Inferior parietal cortex (tissue), 1 donor: Measurements from ENCODE around the gene APBB2.

Experiments
- DNase-seq: peaks from one replicate; pipeline ENCODE4 v3.0.0-alpha.2; 2016; ENCODE audit errors: extremely low spot score

The APBB2 gene

DNA sequence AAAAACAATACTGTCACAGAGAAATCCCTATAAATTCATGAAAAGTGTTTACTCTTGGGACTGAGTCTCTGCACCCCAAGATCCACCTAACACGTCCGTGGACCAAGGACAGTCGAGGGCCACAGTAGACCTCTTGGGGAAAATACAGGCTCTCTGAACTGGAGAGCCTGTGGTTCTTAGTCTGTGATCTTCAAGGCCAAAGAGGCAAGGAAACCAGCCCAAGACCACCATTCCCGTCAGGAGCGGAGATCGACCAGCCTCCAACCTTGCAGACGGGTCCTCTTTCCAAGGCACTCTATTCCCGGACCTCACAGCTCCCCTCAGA is 1.6 kb upstream of the APBB2 start:
- no peak for DNase-seq

DNA sequence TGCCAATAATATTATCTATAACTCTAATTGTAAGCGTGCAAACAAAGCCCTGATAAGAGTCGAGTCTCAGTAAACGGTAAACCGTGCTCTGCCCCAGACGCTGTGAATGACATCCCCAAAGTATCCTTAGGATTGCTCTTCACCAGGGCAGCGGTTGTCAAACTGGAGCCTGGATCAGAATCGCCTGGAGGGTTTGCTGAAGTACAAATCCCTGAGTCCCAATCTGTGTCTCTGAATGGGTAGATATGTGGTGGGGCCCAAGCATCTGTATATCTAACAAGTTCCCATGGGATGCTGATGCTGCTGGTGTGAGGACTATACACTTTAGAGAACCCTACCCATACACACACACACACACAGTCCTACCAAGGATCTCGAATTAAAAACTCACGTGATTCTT is 813 bp upstream of the APBB2 start:
- DNase-seq: no peak

DNA sequence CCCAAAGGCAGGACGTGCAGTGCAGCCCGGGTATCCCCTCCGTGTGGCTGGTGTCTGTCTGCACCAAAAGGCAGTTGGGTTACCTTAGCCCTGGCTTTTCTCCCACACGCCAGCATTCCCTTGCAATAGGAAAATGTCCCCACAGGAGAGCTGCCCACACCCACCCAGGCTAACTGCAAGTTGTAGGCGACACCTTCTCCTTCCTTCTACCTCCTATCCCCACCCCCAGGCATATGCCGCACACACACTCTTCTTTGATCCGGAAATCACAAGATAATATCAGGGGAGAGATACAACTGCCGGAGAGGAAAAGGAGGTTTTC is 444 bp upstream of the APBB2 start:
- DNase-seq: no peak

DNA sequence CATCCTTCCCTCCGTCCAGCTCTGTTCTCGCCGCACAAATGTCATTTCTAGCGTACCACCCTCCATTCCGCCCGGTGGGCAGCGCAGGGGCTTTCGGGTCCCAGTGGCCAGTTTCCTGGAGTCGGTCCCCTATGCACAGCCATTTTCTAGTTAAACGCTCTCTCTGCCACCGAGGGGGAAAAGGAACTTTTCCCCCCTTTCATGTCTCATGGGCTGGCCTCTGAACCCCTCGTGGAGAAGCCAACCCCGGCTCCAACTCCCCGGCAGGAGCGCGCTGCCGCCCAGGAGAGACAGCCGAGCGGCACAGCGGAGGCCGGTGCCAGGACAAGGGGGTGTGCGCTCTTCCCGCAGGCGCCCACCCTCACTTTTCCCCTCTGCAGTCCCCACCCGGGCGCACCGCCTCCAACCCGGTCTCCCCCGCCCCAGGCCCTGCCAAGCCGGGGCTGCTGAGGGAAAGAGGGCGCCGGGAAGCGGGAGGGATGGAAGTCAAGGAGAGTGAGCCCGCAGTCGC is 662 bp downstream of the APBB2 start:
- no peak for DNase-seq

DNA sequence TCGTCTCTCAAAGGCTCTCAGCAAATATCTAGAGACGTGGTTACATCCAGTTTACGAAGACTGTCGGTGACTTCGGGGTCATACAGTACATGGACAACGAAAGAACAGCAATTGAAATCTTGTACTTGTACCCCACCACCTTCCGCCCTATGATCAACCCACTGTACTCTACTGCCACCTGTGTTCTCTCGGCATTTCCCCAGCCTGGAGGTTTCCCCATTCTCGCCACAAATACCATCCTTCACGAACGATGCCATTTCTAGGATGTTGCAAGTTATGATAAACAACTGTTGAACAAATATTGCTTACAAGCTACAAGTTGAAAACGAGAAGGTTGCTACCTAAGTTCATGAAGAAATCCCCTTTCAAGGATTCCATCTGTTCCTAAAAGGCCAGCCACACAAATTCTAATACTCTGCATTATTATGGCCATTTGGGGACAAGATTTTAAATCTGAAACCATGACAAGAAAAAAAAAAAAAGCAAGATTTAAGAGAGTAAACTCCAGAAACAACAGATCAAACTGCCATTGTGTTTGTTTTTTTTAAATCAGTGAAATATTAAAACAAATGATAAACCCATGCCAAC is 1.6 kb downstream of the APBB2 start:
- peak; percentile 64 for DNase-seq

DNA sequence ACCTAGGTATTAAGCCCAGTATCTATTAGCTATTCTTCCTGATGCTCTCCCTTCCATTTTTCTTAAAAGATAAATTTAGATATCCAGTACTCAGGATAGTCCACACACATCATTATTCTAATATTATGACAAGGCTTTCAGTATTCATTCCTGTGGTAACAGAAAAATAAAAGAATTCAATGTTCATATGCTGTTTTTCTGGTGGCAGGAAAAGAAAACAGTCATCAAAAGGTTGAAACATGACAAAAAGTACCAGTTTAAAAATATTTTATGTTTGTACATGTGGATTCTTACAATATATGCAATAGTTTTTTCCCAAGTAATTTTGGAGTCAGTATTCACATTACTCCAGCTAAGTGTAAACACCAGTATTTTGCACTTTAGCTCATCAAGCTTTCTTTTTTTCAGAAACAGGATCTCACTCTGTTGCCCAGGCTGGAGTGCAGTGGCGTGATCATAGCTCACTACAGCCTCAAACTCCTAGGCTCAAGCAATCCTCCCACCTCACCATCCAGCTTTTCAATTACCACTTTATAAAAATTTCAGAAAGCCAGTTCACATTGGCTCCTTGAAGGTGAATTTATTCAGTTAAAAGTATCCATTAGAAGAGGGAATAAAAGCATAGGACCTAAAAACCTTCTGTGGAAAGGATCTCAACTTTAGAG is 2.3 kb downstream of the APBB2 start:
- no peak for DNase-seq

DNA sequence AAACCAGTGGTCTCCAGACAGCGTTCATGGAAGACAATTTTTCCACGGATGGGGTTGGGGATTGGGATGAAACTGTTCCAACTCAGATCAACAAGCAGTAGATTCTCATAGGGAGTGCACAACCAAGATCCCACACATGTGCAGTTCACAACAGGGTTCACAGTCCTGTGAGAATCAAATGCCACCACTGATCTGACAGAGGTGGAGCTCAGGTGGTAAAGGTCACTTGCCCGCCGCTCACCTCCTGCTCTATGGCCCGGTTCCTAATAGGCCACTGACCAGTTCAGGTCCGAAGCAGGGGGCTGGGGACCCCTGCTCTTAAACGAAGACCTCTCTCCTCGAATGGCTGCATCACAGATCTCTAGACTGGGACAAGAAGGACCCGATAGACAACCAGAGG is 4.4 kb downstream of the APBB2 start:
- DNase-seq: no peak

DNA sequence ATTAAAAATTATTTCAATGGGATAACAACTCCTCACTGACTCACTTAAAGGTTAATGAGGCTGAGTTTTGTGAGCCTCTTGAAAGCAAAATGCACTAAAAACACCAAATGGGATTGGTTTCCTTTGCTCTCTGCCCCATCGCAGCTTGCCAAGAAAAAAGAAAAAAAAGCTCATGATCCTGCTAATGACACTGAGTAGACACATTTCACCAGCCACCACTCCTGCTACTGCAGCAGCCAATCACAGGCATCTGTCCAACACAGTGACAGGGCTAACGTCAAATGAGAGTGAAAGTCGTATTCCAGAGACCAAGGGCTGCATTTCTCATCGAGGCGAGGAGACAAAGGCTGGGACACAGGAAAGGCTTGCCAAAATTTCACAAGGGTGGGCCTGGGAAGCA is 5.2 kb downstream of the APBB2 start:
- no peak for DNase-seq

DNA sequence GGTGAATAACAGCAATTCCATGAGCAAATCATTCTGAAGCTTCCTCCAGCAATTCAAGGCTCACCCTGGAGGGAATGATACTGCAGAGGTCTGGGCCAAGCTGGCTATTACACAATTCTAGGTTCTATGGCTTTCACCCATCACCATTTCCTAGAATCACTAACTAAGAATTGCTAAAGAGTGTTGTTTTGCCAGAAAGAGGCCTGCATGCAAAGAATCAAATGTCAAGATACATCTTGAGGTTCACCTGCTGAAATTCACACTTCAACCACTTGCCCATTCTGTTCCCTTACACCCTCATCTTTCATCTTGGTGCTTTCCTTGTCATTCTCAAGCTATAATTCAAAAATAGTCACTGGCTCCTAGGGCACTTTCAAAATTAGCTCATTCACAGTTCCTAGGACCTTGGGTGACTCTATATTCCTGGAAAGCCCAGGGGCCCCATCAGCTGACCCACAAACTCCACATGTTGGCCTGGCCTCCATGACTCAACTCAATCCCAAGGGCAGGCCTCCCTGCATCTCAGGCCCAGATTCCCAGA is 7.0 kb downstream of the APBB2 start:
- no peak for DNase-seq

DNA sequence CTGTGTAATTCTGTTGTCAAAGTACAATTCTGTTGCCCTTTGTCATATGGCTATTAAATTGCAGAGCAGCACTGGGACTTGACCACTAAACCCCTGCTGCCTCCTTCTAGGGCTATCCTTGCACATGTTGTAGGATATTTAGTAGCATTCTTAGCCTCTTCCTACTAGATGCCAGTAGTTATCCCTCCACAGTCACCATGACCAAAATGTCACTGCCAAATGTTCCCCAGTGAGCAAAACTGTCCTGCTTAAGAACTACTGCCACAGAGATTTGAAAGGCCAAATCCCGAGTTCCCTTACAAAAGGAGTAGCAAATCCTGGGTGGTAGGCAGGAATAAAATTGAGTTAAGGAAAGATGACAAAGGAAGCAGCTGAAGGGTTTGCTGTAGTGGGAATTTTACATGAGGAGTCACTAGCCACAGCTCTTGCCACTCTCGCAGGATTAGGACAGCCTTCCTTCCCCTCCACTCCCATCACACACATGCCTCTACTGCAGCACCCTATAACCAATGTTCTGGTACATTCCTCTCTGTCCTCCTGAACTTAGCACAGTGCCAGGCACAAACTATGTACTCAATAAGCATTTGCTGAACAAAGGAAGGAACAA is 8.4 kb downstream of the APBB2 start:
- no peak for DNase-seq

DNA sequence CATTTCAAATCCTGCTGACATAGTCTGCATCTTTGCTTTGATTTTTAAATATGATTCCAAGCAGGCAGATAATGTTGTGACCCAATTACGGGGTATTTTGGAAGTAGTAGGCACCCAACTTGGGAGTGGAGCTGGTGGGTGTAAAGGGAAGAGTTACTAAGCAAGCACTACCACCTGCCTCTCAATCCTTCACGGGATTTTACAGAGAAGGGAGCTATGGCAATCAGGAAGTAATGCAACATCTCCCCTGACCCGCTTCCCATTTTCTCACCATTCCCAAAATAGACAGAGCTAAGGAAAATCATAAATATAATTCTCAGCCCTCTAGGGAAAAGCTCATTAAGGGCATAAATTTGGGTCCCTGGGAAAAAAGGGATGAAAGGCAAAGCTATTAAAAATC is 9.2 kb downstream of the APBB2 start:
- no peak for DNase-seq

DNA sequence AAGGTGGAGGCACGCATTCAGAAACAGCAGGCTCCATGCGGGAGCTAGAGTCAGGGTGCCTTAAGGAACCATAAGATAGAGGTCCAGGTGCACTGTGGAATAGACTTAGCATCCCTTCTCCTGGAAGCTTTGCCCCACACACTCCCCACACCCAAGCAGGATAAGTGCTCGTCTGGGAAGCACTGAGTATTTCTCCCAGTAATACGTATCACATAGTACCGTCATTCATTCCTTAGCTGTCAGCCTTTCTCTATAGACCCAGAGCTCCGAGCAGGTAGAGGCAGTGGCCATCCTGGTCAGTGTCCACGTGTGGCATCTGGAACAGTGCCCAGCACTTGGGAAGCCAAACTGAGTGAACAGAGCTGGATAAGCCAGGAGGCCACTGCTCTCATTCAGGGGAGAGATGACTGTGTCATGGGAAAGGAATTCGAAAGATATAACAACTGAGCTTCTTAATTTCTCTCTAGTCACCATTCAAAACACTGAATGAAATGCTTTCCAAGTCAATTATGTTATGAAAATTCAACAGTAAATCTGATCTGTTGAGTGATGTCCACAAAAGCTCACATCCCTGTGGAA is 9.9 kb downstream of the APBB2 start:
- no peak for DNase-seq

DNA sequence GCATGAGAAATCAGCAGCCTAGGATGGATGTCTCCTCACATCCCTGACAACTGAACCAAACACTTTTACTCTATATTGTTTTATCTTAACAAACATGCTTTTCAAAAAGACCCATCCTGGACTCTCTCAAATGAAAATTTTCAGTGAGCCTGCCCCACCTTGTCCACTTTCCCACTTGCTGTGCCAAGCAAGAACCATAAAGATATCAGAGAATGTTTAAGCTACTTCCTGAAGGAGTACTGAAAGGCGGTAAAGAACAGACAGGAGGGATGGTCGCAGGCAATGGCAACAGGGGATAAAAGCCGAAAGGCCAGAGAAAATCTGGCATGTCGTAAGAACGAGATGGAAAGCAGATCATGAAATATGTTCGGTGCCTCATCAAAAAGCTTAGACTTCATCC is 10.5 kb downstream of the APBB2 start:
- no peak for DNase-seq

DNA sequence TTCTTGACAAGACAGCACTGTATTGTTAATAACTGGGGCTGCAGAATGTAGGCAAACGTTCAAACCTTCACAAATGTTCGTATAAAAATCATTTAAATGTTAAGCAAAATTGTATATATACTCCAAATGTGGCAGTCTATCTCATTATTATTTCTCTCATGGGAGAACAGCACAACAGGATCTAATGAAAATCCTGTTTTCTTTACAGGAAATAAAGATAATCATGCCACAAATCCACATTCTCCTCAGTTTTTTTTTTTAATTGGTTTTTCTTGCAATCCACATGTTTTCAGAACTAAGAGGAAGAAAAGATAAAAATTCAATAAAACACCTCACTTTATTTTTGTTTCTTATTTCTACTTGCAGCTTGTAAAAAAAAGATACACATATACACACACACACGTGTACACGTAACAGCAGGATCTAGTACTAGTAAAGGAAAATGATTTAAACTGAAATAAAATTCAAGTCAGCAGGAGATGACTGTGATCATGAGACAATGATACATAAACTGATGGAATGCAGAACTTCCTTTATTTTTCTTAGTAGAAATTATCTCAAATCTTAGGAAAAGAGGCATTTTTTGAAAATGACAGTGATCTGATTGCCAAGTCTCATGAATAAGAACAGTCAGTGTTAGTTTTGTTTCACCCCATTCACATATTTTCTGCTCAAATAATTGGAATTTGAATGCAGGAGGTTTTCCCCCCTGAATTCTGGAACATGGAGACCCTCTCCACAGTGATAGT is 11.3 kb downstream of the APBB2 start:
- DNase-seq: no peak

DNA sequence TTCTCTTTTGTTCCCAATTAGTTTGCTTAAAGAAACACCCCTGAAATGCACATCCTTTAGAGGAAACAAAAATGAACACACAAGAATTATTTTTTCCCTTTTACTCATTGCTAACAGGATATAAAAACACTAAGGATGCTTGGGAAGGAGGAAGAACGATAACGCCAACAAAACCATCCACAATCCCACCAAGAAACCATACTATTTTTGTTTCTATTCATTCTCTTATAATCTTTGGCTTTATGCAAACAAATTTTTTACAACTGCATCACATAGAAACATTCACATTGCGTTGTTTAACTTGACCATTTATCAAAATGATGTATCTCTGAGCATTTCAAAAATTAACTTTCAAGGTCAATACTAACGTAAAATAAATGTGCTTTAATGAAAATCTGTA is 12.0 kb downstream of the APBB2 start:
- no peak for DNase-seq

DNA sequence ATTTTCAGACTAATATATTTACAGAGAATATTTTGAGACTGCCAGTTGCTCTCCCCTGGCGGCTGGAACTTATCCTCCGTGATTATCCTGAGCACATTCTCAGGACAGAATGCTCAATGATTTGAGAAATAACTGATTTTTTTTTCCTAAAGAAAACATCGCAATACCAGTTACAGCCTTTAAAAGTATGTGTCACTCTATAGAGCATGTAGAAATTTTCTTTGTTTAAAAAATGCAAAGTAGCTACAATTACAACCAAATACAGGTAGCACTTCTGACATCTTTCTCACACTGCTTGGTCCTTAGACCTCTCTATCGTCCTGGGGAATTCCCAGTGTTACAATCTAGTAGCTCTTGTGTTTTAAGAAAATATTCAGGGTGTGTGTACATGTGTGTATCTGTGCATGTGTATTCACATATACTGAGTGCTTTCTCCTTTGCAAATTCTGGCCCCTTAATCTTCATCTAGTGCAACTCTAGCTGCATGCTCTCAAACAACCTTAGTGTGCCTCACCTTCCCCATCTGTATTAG is 13.8 kb downstream of the APBB2 start:
- DNase-seq: no peak

DNA sequence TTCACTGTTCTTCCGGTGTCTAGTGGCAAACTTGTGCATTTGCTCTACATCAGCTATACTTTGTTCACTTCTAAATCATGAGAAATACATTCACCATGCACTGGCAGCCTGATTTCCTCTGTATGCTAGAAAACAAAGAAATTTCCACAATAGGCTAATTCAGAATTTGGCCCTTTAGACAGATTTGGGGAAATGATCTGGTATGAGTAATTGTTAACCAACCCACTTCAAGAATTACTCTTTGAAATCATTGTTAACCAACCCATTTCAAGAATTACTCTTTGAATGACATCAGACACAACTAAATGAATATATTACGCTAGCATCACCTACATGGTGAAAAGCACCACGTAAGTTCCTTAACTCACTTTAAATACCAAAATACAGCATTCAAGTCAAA is 14.6 kb downstream of the APBB2 start:
- DNase-seq: no peak

DNA sequence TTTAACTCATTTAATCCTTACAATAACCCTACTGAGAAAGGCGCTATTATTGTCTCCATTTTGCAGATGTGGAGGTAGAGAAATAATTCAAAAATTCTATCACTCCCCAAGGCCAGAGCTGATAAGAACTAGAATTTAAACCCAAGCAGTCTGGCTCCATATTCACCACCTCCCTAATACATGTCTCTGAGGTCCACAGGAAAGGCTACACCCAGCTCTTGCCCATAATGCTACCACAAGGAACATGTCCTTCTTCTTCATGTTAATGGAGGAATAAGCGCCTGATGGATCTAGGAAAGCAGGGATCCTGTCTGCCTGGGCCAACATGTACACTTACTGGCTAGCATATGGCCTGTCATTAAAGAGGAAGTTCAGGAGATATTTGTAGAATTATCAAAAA is 16.3 kb downstream of the APBB2 start:
- DNase-seq: no peak

DNA sequence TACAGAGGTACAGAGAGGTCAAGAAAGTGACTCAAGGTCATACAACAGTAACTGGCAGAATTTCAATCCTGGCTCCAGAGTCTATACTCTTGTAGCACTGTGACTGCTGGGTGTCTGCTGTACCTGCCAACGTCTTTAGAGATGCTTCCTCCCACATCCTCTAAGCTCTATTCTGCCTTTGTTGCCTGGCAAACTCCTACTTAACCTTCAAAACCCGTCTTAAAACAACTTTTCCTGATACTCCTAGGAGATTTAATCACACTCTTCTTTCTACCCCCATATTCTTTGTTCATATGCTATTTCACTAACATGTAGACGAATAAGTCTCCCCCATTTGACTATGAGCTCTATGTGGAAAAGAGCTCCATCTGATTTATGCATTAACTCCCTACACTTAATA is 16.8 kb downstream of the APBB2 start:
- DNase-seq: no peak

DNA sequence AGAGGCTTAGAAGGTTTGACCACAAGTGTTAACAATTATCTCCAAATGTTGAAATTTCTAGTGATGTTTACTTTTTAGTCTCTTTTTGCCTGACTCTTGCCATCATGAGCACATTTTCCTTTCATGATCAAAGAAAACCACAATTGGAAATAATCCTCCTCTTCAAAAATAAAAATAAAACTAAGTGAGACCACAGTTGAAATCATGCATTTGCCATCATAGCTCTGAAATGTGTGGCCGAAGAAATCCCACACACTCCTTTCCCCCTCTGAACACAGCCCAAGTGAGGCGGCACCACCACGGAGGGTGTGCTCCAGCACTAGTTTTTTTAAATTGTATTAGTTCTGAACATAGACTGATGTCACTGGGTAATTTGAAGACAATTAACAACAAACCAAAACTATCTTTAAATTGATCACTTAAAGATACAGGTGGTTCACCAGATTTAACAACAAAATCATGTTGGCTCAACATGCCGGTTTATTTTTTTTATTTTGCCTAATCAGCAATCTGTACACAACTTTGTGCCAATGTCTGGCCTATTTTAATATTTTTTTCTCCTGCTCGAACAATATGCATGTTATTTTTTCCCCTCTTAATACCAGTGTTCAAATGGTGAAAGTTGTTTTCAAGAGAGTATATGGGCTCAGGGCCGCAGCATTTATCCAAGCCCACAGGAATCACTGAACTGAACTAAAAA is 17.6 kb downstream of the APBB2 start:
- no peak for DNase-seq

DNA sequence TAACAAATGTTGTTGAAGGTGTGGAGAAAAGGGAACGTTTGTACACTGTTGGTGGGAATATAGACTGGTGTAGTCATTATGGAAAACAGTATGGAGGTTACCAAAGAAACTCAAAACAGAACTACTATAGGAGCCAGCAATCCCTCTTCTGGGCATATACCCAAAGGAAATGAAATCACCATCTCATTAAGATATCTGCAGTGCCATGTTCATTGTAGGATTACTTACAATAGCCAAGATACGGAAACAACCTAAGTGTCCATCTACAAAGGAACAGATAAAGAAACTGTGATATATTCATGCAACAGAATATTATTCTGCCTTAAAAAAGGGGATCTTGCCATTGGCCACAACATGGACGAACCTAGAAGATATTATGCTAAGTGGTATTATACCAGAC is 22.2 kb downstream of the APBB2 start:
- DNase-seq: no peak

DNA sequence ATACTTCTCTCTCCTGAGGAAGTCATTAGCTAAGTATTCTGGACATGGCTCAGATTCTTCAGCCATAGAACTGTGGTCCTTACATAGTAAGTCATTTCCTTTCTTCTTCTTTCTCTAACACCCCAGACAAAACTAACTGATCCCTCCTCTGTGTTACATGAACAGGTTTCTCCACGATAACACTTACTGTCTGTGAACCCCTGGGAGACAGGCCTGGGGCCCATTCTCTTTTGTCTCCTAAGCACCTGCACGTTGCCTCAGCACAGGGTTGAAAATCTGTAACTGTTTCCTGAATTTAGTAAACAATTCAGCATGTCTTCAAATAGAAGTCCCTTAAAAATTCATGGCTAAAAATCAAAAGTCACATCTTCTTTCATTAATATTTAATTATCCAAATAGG is 24.7 kb downstream of the APBB2 start:
- DNase-seq: no peak
